IPS-15b (cell line): ENCODE measurements around the gene OR1A1.
"Not testable (repeated sequence)": the region's sequence is repeated elsewhere in the genome, so short reads cannot be mapped to it uniquely, and the experiment has no call there.

ENCODE experiments used
- H3K27me3 ChIP-seq: one replicate; pipeline ENCODE4 v1.6.1; 2013; ENCODE audit warnings: low read length; ENCODE audit not compliant: control insufficient read depth, insufficient read depth
- H3K36me3 ChIP-seq: one replicate; pipeline ENCODE4 v1.6.1; 2013; ENCODE audit warnings: low read length; ENCODE audit not compliant: control insufficient read depth, insufficient read depth
- H3K4me1 ChIP-seq: one replicate; pipeline ENCODE4 v1.6.1; 2013; ENCODE audit warnings: mild to moderate bottlenecking, low read length; ENCODE audit not compliant: control insufficient read depth, insufficient read depth
- H3K4me3 ChIP-seq: one replicate; pipeline ENCODE4 v1.5.1; 2013; ENCODE audit warnings: low read depth, low read length
- H3K9ac ChIP-seq: one replicate; pipeline ENCODE4 v1.6.1; 2013; ENCODE audit warnings: low read depth, mild to moderate bottlenecking, low read length
- H3K9me3 ChIP-seq: one replicate; pipeline ENCODE4 v1.6.1; 2013; ENCODE audit warnings: mild to moderate bottlenecking, low read length; ENCODE audit not compliant: control insufficient read depth, insufficient read depth

OR1A1 gene

GRCh38 chr17:3238685-3239084 lies 31.2 kb downstream of the OR1A1 start:
- H3K4me1 ChIP-seq, H3K9ac ChIP-seq, H3K4me3 ChIP-seq, H3K36me3 ChIP-seq, H3K27me3 ChIP-seq, H3K9me3 ChIP-seq: not testable (repeated sequence)

GRCh38 chr17:3241044-3241443 lies 33.6 kb downstream of the OR1A1 start:
- not testable (repeated sequence) for H3K4me3 ChIP-seq, H3K36me3 ChIP-seq, H3K9me3 ChIP-seq, H3K27me3 ChIP-seq, H3K4me1 ChIP-seq, H3K9ac ChIP-seq

- not testable (repeated sequence) for H3K27me3 ChIP-seq, H3K9ac ChIP-seq, H3K9me3 ChIP-seq, H3K4me1 ChIP-seq, H3K36me3 ChIP-seq, H3K4me3 ChIP-seq
Observed at GRCh38 chr17:3244841-3245240, 37.4 kb downstream of the OR1A1 start.

GRCh38 chr17:3249013-3249412 lies 41.5 kb downstream of the OR1A1 start:
- H3K36me3 ChIP-seq, H3K27me3 ChIP-seq, H3K4me3 ChIP-seq, H3K9ac ChIP-seq, H3K4me1 ChIP-seq, H3K9me3 ChIP-seq: not testable (repeated sequence)

GRCh38 chr17:3256575-3256974 lies 49.1 kb downstream of the OR1A1 start:
- H3K4me1 ChIP-seq, result no peaks in the 10 kb centered on the region
- H3K9me3 ChIP-seq, result no peaks in the 10 kb centered on the region
- no peak overlapping the region for H3K4me3 ChIP-seq
- H3K36me3 ChIP-seq, result no peaks in the 10 kb centered on the region
- no peaks in the 10 kb centered on the region for H3K27me3 ChIP-seq
- H3K9ac ChIP-seq, result no peak overlapping the region

GRCh38 chr17:3260163-3260562 lies 52.7 kb downstream of the OR1A1 start:
- no peaks in the 10 kb centered on the region for H3K9me3 ChIP-seq
- no peak overlapping the region for H3K4me3 ChIP-seq
- H3K4me1 ChIP-seq, result no peaks in the 10 kb centered on the region
- H3K36me3 ChIP-seq, result no peaks in the 10 kb centered on the region
- H3K27me3 ChIP-seq, result no peaks in the 10 kb centered on the region
- no peak overlapping the region for H3K9ac ChIP-seq

- Histone ChIP-seq H3K4me3 (no peak overlapping the region), H3K4me1 (no peaks in the 10 kb centered on the region), H3K9me3 (no peaks in the 10 kb centered on the region), H3K36me3 (no peaks in the 10 kb centered on the region), H3K27me3 (no peaks in the 10 kb centered on the region), H3K9ac (no peak overlapping the region)
Observed at GRCh38 chr17:3260600-3260999, 53.1 kb downstream of the OR1A1 start.
